Measurements from ENCODE around the gene ZNF609. TPM values are rescaled to one million over a fixed set of nuclear protein-coding genes. Genes with fewer than 3 reads are reported as not detected.

The ZNF609 gene
- total and polyA plus RNA-seq, 10 of the 15 experiments (the other 5 are each of a cell fraction or from before 2014, with no cell fraction given), result 5.1 to 35.3 (median 13.6) TPM

- no peak for TF ChIP-seq USF1 (IDR thresholded peaks at IDR 0.05; ENCODE audit: borderline replicate concordance, extremely low read length, insufficient read depth, low read depth, low read length)
- TF ChIP-seq NFYA (IDR thresholded peaks at IDR 0.05; ENCODE audit: borderline replicate concordance, low read depth, low read length), result no peak
- TF ChIP-seq ZZZ3 (IDR thresholded peaks at IDR 0.05; ENCODE audit: control insufficient read depth, insufficient read length, low read depth), result no peak
- 0 out of 2 replicates have a peak, but pooled peaks have one; percentile 61 for TF ChIP-seq ZNF687 (IDR thresholded peaks at IDR 0.05)
- TF ChIP-seq CEBPB (IDR thresholded peaks at IDR 0.05; ENCODE audit: borderline replicate concordance in 1 of 2, low read depth in 2 of 2, low read length in 2 of 2), result no peak
- TF ChIP-seq PKNOX1 (IDR thresholded peaks at IDR 0.05), result peak; percentile 78
- TF ChIP-seq POLR2AphosphoS5 (IDR thresholded peaks at IDR 0.05; ENCODE audit: low read length), result no peak
- no peak for TF ChIP-seq MLLT1 (IDR thresholded peaks at IDR 0.05)
- no peak for TF ChIP-seq ZBTB11 (CRISPR knock-in tag; IDR thresholded peaks at IDR 0.05)
- no peak for TF ChIP-seq E2F4 (IDR thresholded peaks at IDR 0.05; ENCODE audit: low read depth, low read length)
- no peak for TF ChIP-seq STAT1 (conservative IDR thresholded peaks at IDR 0.05)
- TF ChIP-seq TCF3 (IDR thresholded peaks at IDR 0.05; ENCODE audit: borderline replicate concordance, insufficient read depth, low read depth, low read length), result 0 out of 2 replicates have a peak, but pooled peaks have one; percentile 40
These were observed 4.1 kb downstream of the ZNF609 start (continued) for GRCh38 chr15:64464276-64465005.
